Epithelial cell of esophagus (primary cell): ENCODE data around the gene GXYLT2.

Experiments
- DNase-seq: peaks from one replicate; pipeline ENCODE4 v3.0.0; 2010; ENCODE audit warnings: low read depth
- H3K4me3 ChIP-seq: 2 replicates; pipeline ENCODE4 v1.5.1; 2011; ENCODE audit warnings: mild to moderate bottlenecking, low read length, control low read depth
- CTCF ChIP-seq: IDR thresholded peaks from 2 replicates; pipeline ENCODE4 v1.5.1; 2011; ENCODE audit warnings: low read depth, mild to moderate bottlenecking, low read length, control low read depth, inconsistent platforms; ENCODE audit not compliant: insufficient read depth; ENCODE audit errors: missing control alignments

The GXYLT2 gene

GRCh38 chr3:72904163-72904562 is 16.3 kb downstream of the GXYLT2 start:
- no peak for TF ChIP-seq CTCF
- DNase-seq = no peak
- H3K4me3 ChIP-seq = no peak overlapping the region

GRCh38 chr3:72906154-72906553 is 18.3 kb downstream of the GXYLT2 start:
- TF ChIP-seq CTCF = no peak
- no peak for DNase-seq
- H3K4me3 ChIP-seq = no peak overlapping the region

- H3K4me3 ChIP-seq = no peak overlapping the region
- TF ChIP-seq CTCF = no peak
- peak; percentile 50 for DNase-seq
Measured at GRCh38 chr3:72907131-72907711, 19.4 kb downstream of the GXYLT2 start.

- DNase-seq = peak; percentile 70
- no peak for TF ChIP-seq CTCF
- H3K4me3 ChIP-seq = no peak overlapping the region
Measured at GRCh38 chr3:72907731-72908620, 20.1 kb downstream of the GXYLT2 start.

GRCh38 chr3:72909591-72909990 is 21.7 kb downstream of the GXYLT2 start:
- no peak for DNase-seq
- no peak overlapping the region for H3K4me3 ChIP-seq
- no peak for TF ChIP-seq CTCF

- TF ChIP-seq CTCF = no peak
- H3K4me3 ChIP-seq = no peak overlapping the region
- DNase-seq = no peak
Measured at GRCh38 chr3:72912532-72912931, 24.7 kb downstream of the GXYLT2 start.
